H9 (cell line): Measurements from ENCODE around the gene OSBPL8. TPM values are rescaled to one million over a fixed set of nuclear protein-coding genes. Genes with fewer than 3 reads are reported as not detected.

Experiments used
- DNase-seq: peaks from one replicate; pipeline ENCODE4 v3.0.0-alpha.2; 2017
- H2AFZ ChIP-seq: one replicate; pipeline ENCODE4 v1.6.1; 2013; ENCODE audit warnings: mild to moderate bottlenecking, low read length, control low read depth, moderate library complexity
- H2AK5ac ChIP-seq: 2 replicates; pipeline ENCODE4 v1.6.1; 2013; ENCODE audit warnings: low read length, control low read depth, mixed read lengths; ENCODE audit not compliant: insufficient read length
- H2BK120ac ChIP-seq: one replicate; pipeline ENCODE4 v1.6.1; 2013; ENCODE audit warnings: low read depth, mild to moderate bottlenecking, low read length, control low read depth, inconsistent platforms; ENCODE audit not compliant: poor library complexity, severe bottlenecking
- H2BK12ac ChIP-seq: 2 replicates; pipeline ENCODE4 v1.6.1; 2013; ENCODE audit warnings: low read length, control low read depth, mixed read lengths, low read depth; ENCODE audit not compliant: insufficient read length
- H2BK15ac ChIP-seq: 2 replicates; pipeline ENCODE4 v1.6.1; 2013; ENCODE audit warnings: low read depth, low read length, control low read depth
- H2BK20ac ChIP-seq: one replicate; pipeline ENCODE4 v1.6.1; 2013; ENCODE audit warnings: low read depth, mild to moderate bottlenecking, low read length, control low read depth, inconsistent platforms; ENCODE audit not compliant: poor library complexity, severe bottlenecking
- H2BK5ac ChIP-seq: 2 replicates; pipeline ENCODE4 v1.6.1; 2013; ENCODE audit warnings: low read length, control low read depth, mixed read lengths; ENCODE audit not compliant: insufficient read length
- H3K14ac ChIP-seq: 2 replicates; pipeline ENCODE4 v1.6.1; 2013; ENCODE audit warnings: low read length, control low read depth; ENCODE audit not compliant: insufficient read depth
- H3K18ac ChIP-seq: 2 replicates; pipeline ENCODE4 v1.6.1; 2013; ENCODE audit warnings: low read depth, mild to moderate bottlenecking, mixed read lengths, low read length, control low read depth; ENCODE audit not compliant: insufficient read length
- H3K23ac ChIP-seq: 2 replicates; pipeline ENCODE4 v1.6.1; 2013; ENCODE audit warnings: low read length, control low read depth, mixed read lengths, low read depth; ENCODE audit not compliant: insufficient read length
- H3K23me2 ChIP-seq: 2 replicates; pipeline ENCODE4 v1.6.1; 2013; ENCODE audit warnings: low read depth, mild to moderate bottlenecking, mixed read lengths, low read length, control low read depth; ENCODE audit not compliant: insufficient read length, poor library complexity, severe bottlenecking
- H3K27ac ChIP-seq: 2 replicates; pipeline ENCODE4 v1.5.1; 2013; ENCODE audit warnings: low read length, control low read depth, mixed read lengths, low read depth; ENCODE audit not compliant: insufficient read length
- H3K27me3 ChIP-seq: 2 replicates; pipeline ENCODE4 v1.6.1; 2013; ENCODE audit warnings: low read length, control low read depth, inconsistent platforms; ENCODE audit not compliant: insufficient read depth
- H3K4ac ChIP-seq: 2 replicates; pipeline ENCODE4 v1.6.1; 2013; ENCODE audit warnings: low read depth, mild to moderate bottlenecking, control low read depth, inconsistent platforms, low read length, moderate library complexity
- H3K4me1 ChIP-seq: 2 replicates; pipeline ENCODE4 v1.6.1; 2013; ENCODE audit warnings: low read length, control low read depth, inconsistent platforms; ENCODE audit not compliant: insufficient read depth
- H3K4me2 ChIP-seq: 2 replicates; pipeline ENCODE4 v1.6.1; 2013; ENCODE audit warnings: low read length, control low read depth, mixed read lengths; ENCODE audit not compliant: insufficient read length, insufficient read depth
- H3K56ac ChIP-seq: 2 replicates; pipeline ENCODE4 v1.6.1; 2013; ENCODE audit warnings: low read depth, mild to moderate bottlenecking, mixed read lengths, low read length, control low read depth; ENCODE audit not compliant: insufficient read length
- H3K79me1 ChIP-seq: 2 replicates; pipeline ENCODE4 v1.6.1; 2013; ENCODE audit warnings: low read depth, mild to moderate bottlenecking, moderate library complexity, low read length, control low read depth, inconsistent platforms; ENCODE audit not compliant: insufficient read depth, poor library complexity, severe bottlenecking
- H3K79me2 ChIP-seq: 2 replicates; pipeline ENCODE4 v1.6.1; 2013; ENCODE audit warnings: low read length, control low read depth, inconsistent platforms; ENCODE audit not compliant: insufficient read depth
- H3K9ac ChIP-seq: 2 replicates; pipeline ENCODE4 v1.6.1; 2013; ENCODE audit warnings: low read length, control low read depth, mixed read lengths; ENCODE audit not compliant: insufficient read length; ENCODE audit errors: extremely low read depth
- H3K9me3 ChIP-seq: one replicate; pipeline ENCODE4 v1.6.1; 2013; ENCODE audit warnings: low read depth, low read length, inconsistent platforms; ENCODE audit not compliant: control insufficient read depth
- H3T11ph ChIP-seq: one replicate; pipeline ENCODE4 v1.6.1; 2013; ENCODE audit warnings: mild to moderate bottlenecking, low read length, control low read depth, inconsistent platforms
- H4K20me1 ChIP-seq: one replicate; pipeline ENCODE4 v1.6.1; 2013; ENCODE audit not compliant: control insufficient read depth, insufficient read length, insufficient read depth
- H4K5ac ChIP-seq: 2 replicates; pipeline ENCODE4 v1.6.1; 2013; ENCODE audit warnings: low read depth, mild to moderate bottlenecking, mixed read lengths, low read length, control low read depth; ENCODE audit not compliant: insufficient read length
- H4K8ac ChIP-seq: replicated peaks from 2 replicates; pipeline ENCODE4 v1.6.1; 2013; ENCODE audit warnings: low read length, control low read depth, mixed read lengths, low read depth; ENCODE audit not compliant: insufficient read length
- H4K91ac ChIP-seq: 2 replicates; pipeline ENCODE4 v1.6.1; 2013; ENCODE audit warnings: low read depth, mild to moderate bottlenecking, moderate library complexity, mixed read lengths, low read length, control low read depth; ENCODE audit not compliant: insufficient read length
- H3K27ac Mint-ChIP-seq, 3 experiments: 2 replicates in 2 of 3; 3 replicates in 1 of 3; pipeline ENCODE4 v1.8.0; 2020 to 2021; ENCODE audit warnings: mixed read lengths in 3 of 3, mild to moderate bottlenecking in 1 of 3, moderate library complexity in 1 of 3
- H3K27me3 Mint-ChIP-seq: 2 replicates; pipeline ENCODE4 v1.8.0; 2021; ENCODE audit warnings: low read depth, mild to moderate bottlenecking, moderate library complexity, mixed read lengths
- H3K36me3 Mint-ChIP-seq, 3 experiments: 2 replicates in 2 of 3; 3 replicates in 1 of 3; pipeline ENCODE4 v1.8.0; 2020 to 2021; ENCODE audit warnings: low read depth in 3 of 3, mixed read lengths in 3 of 3; ENCODE audit not compliant: insufficient read depth in 1 of 3
- H3K4me1 Mint-ChIP-seq, 2 experiments: 2 replicates each; pipeline ENCODE4 v1.8.0; 2020; ENCODE audit warnings: mixed read lengths in 2 of 2
- H3K4me3 Mint-ChIP-seq, 2 experiments: 2 replicates in 1 of 2; 3 replicates in 1 of 2; pipeline ENCODE4 v1.8.0; 2020 to 2021; ENCODE audit warnings: mild to moderate bottlenecking in 2 of 2, mixed read lengths in 2 of 2, moderate library complexity in 1 of 2
- H3K9me3 Mint-ChIP-seq, 2 experiments: 2 replicates in 1 of 2; 3 replicates in 1 of 2; pipeline ENCODE4 v1.8.0; 2020; ENCODE audit warnings: mild to moderate bottlenecking in 2 of 2, mixed read lengths in 2 of 2, moderate library complexity in 1 of 2
- WGBS: extraction: QIAGEN DNeasy Blood & Tissue Kit; methylation state at CpG from one replicate; pipeline ENCODE4 v1.1.7; 2013; ENCODE audit warnings: missing lambda C conversion rate, low lambda C conversion rate, mixed read lengths; ENCODE audit not compliant: insufficient read length; ENCODE audit errors: extremely low coverage; 5-methylcytosine and 5-hydroxymethylcytosine counted together
- total RNA-seq: library from RNA; stranded (reverse); gene quantifications from 2 replicates; pipeline ENCODE4 v1.2.1, GENCODE V29; 2021
- TF ChIP-seq, protein P1 (sequence below): fragments of 200-600 bp; sonication (generic); conservative IDR thresholded peaks from 3 replicates; pipeline ENCODE4 v1.8.0; 2021; ENCODE audit warnings: antibody characterized with exemption, mild to moderate bottlenecking

Gene OSBPL8
- total RNA-seq, 1 experiment from 2014 or later, result 61.2 TPM

DNA sequence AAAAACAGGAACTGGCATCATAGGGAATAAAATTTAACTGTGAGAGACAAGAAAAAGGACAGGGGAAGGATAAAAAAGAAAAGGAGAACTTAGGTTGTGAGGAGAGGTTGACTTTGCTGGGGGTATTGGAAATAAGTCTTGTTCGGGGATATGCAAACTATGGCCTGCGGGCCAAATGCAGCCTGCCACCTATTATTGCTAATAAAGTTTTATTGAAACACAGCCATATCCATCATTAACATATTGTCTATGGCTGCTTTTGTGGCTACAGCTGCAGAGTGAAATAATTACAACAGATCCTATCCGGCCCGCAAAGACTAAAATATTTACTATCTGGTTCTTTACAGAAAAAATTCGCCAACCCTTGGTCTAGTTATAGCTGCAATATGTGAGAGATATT, 230.0 kb downstream of the OSBPL8 start:
- no peak overlapping the region for H2BK120ac ChIP-seq
- no peak overlapping the region for H3K4me2 ChIP-seq
- H3K9me3 ChIP-seq, result no peaks in the 10 kb centered on the region
- H2AFZ ChIP-seq, result no peak overlapping the region
- Mint-ChIP-seq H3K27ac (no peak overlapping the region), H3K4me3 (no peak overlapping the region), H3K9me3 (peaks cover 11 to 16% of the 10 kb centered on the region in 2 experiments; a peak in 4 of 5 replicates), H3K36me3 (peaks cover 5 to 9% (median 8%) of the 10 kb centered on the region in 3 experiments; a peak in 6 of 7 replicates), H3K4me1 (peaks cover 0 to 4% of the 10 kb centered on the region in 2 experiments; a peak in 2 of 4 replicates), H3K27me3 (no peaks in the 10 kb centered on the region; the same call in 1 of the 2 replicates)
- H3K27ac ChIP-seq, result no peak overlapping the region
- H3K79me2 ChIP-seq, result no peaks in the 10 kb centered on the region
- H3K23me2 ChIP-seq, result no peaks in the 10 kb centered on the region
- H3K4me1 ChIP-seq, result no peaks in the 10 kb centered on the region
- no CpG with 5 or more reads among the region's 5 CpGs for WGBS
- no peak overlapping the region for H3K14ac ChIP-seq
- no peak for DNase-seq
- H2BK5ac ChIP-seq, result no peak overlapping the region
- no peak overlapping the region for H4K5ac ChIP-seq
- H3T11ph ChIP-seq, result no peak overlapping the region
- no peak overlapping the region for H2BK15ac ChIP-seq
- H2AK5ac ChIP-seq, result no peak overlapping the region
- no peak overlapping the region for H3K9ac ChIP-seq
- H3K18ac ChIP-seq, result no peak overlapping the region
- H3K79me1 ChIP-seq, result no peaks in the 10 kb centered on the region
- no peak overlapping the region for H2BK20ac ChIP-seq
- H4K91ac ChIP-seq, result no peak overlapping the region
- TF ChIP-seq, protein P1, sequence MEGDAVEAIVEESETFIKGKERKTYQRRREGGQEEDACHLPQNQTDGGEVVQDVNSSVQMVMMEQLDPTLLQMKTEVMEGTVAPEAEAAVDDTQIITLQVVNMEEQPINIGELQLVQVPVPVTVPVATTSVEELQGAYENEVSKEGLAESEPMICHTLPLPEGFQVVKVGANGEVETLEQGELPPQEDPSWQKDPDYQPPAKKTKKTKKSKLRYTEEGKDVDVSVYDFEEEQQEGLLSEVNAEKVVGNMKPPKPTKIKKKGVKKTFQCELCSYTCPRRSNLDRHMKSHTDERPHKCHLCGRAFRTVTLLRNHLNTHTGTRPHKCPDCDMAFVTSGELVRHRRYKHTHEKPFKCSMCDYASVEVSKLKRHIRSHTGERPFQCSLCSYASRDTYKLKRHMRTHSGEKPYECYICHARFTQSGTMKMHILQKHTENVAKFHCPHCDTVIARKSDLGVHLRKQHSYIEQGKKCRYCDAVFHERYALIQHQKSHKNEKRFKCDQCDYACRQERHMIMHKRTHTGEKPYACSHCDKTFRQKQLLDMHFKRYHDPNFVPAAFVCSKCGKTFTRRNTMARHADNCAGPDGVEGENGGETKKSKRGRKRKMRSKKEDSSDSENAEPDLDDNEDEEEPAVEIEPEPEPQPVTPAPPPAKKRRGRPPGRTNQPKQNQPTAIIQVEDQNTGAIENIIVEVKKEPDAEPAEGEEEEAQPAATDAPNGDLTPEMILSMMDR, result no peak
- H3K56ac ChIP-seq, result no peak overlapping the region
- no peaks in the 10 kb centered on the region for H3K27me3 ChIP-seq
- H4K20me1 ChIP-seq, result no peaks in the 10 kb centered on the region
- H2BK12ac ChIP-seq, result no peak overlapping the region
- H3K4ac ChIP-seq, result no peak overlapping the region
- no peak overlapping the region for H4K8ac ChIP-seq
- H3K23ac ChIP-seq, result no peak overlapping the region
